ENCODE results near the gene GALNT15.

The GALNT15 gene

GRCh38 chr3:16236856-16237393, 62.4 kb downstream of the GALNT15 start:
- Histone ChIP-seq H3K23ac (ENCODE audit: low read length) (no peak overlapping the region), H3K4ac (ENCODE audit: low read depth, low read length) (no peak overlapping the region), H3K4me2 (ENCODE audit: low read length) (no peak overlapping the region), H2AK5ac (ENCODE audit: low read length) (no peak overlapping the region), H3K9me3 (ENCODE audit: insufficient read depth, low read depth, low read length) (no peaks in the 10 kb centered on the region), H3K4me3 (ENCODE audit: low read depth, low read length) (no peak overlapping the region), H3K9ac (ENCODE audit: low read length) (no peak overlapping the region), H3K4me1 (ENCODE audit: control insufficient read depth in 1 of 2, insufficient read depth in 2 of 2, low read length in 2 of 2) (no peaks in the 10 kb centered on the region), H3K14ac (ENCODE audit: low read length) (no peak overlapping the region), H3K27ac (ENCODE audit: low read depth, low read length) (no peak overlapping the region), H4K8ac (ENCODE audit: low read depth, low read length) (no peak overlapping the region), H2AFZ (ENCODE audit: insufficient read depth, low read length, poor library complexity) (no peak overlapping the region), H3K79me2 (ENCODE audit: control insufficient read depth, insufficient read depth, low read length, poor library complexity) (no peaks in the 10 kb centered on the region), H4K91ac (ENCODE audit: low read depth, low read length) (no peak overlapping the region), H3K18ac (ENCODE audit: low read length) (no peak overlapping the region), H2BK12ac (ENCODE audit: low read length) (no peak overlapping the region), H2BK5ac (ENCODE audit: low read depth, low read length, poor library complexity) (no peak overlapping the region), H3K79me1 (ENCODE audit: low read length) (no peaks in the 10 kb centered on the region), H4K12ac (ENCODE audit: low read depth, low read length) (no peak overlapping the region), H3K36me3 (ENCODE audit: control insufficient read depth in 1 of 2, insufficient read depth in 2 of 2, low read length in 2 of 2) (no peaks in the 10 kb centered on the region), H2BK120ac (ENCODE audit: insufficient read depth, low read length, poor library complexity) (no peak overlapping the region), H3K27me3 (ENCODE audit: insufficient read depth, low read length) (no peaks in the 10 kb centered on the region)
- no CpG with 5 or more reads among the region's 3 CpGs for WGBS (ENCODE audit: extremely low coverage, insufficient coverage, insufficient read length)
- no peak for DNase-seq

- no CpG with 5 or more reads among the region's 3 CpGs for WGBS (ENCODE audit: extremely low coverage, insufficient coverage, insufficient read length)
- Histone ChIP-seq H3K4me3 (ENCODE audit: low read depth, low read length) (no peak overlapping the region), H3K9ac (ENCODE audit: low read length) (no peak overlapping the region), H2BK5ac (ENCODE audit: low read depth, low read length, poor library complexity) (no peak overlapping the region), H2BK12ac (ENCODE audit: low read length) (no peak overlapping the region), H3K4me2 (ENCODE audit: low read length) (no peak overlapping the region), H3K4ac (ENCODE audit: low read depth, low read length) (no peak overlapping the region), H4K91ac (ENCODE audit: low read depth, low read length) (no peak overlapping the region), H3K79me2 (ENCODE audit: control insufficient read depth, insufficient read depth, low read length, poor library complexity) (no peaks in the 10 kb centered on the region), H2AFZ (ENCODE audit: insufficient read depth, low read length, poor library complexity) (no peak overlapping the region), H3K18ac (ENCODE audit: low read length) (no peak overlapping the region), H3K14ac (ENCODE audit: low read length) (no peak overlapping the region), H2BK120ac (ENCODE audit: insufficient read depth, low read length, poor library complexity) (no peak overlapping the region), H3K23ac (ENCODE audit: low read length) (no peak overlapping the region), H3K36me3 (ENCODE audit: control insufficient read depth in 1 of 2, insufficient read depth in 2 of 2, low read length in 2 of 2) (no peaks in the 10 kb centered on the region), H4K8ac (ENCODE audit: low read depth, low read length) (no peak overlapping the region), H3K27ac (ENCODE audit: low read depth, low read length) (no peak overlapping the region), H4K12ac (ENCODE audit: low read depth, low read length) (no peak overlapping the region), H3K79me1 (ENCODE audit: low read length) (no peaks in the 10 kb centered on the region), H2AK5ac (ENCODE audit: low read length) (no peak overlapping the region), H3K9me3 (ENCODE audit: insufficient read depth, low read depth, low read length) (no peaks in the 10 kb centered on the region), H3K4me1 (ENCODE audit: control insufficient read depth in 1 of 2, insufficient read depth in 2 of 2, low read length in 2 of 2) (no peaks in the 10 kb centered on the region), H3K27me3 (ENCODE audit: insufficient read depth, low read length) (no peaks in the 10 kb centered on the region)
- DNase-seq: no peak
These were observed 64.7 kb downstream of the GALNT15 start for GRCh38 chr3:16239086-16239770.

GRCh38 chr3:16239780-16240179, 65.3 kb downstream of the GALNT15 start:
- no peak overlapping the region for H2BK12ac ChIP-seq (ENCODE audit: low read length)
- WGBS (ENCODE audit: extremely low coverage, insufficient coverage, insufficient read length): no CpG with 5 or more reads among the region's 4 CpGs

GRCh38 chr3:16240229-16241023, 65.9 kb downstream of the GALNT15 start:
- H3K18ac ChIP-seq (ENCODE audit: low read length): no peak overlapping the region
- H4K8ac ChIP-seq (ENCODE audit: low read depth, low read length): no peak overlapping the region
- H3K79me1 ChIP-seq (ENCODE audit: low read length): no peaks in the 10 kb centered on the region
- H3K79me2 ChIP-seq (ENCODE audit: control insufficient read depth, insufficient read depth, low read length, poor library complexity): no peaks in the 10 kb centered on the region
- H4K91ac ChIP-seq (ENCODE audit: low read depth, low read length): no peak overlapping the region
- H4K12ac ChIP-seq (ENCODE audit: low read depth, low read length): no peak overlapping the region
- no peaks in the 10 kb centered on the region for H3K36me3 ChIP-seq (ENCODE audit: control insufficient read depth in 1 of 2, insufficient read depth in 2 of 2, low read length in 2 of 2)
- no peak overlapping the region for H2BK5ac ChIP-seq (ENCODE audit: low read depth, low read length, poor library complexity)
- no peak overlapping the region for H3K9ac ChIP-seq (ENCODE audit: low read length)
- H2AK5ac ChIP-seq (ENCODE audit: low read length): no peak overlapping the region
- no peak overlapping the region for H3K14ac ChIP-seq (ENCODE audit: low read length)
- H3K4ac ChIP-seq (ENCODE audit: low read depth, low read length): no peak overlapping the region
- WGBS (ENCODE audit: extremely low coverage, insufficient coverage, insufficient read length): no CpG with 5 or more reads among the region's 6 CpGs
- peak; percentile 5 to 47 for DNase-seq
- H2BK120ac ChIP-seq (ENCODE audit: insufficient read depth, low read length, poor library complexity): no peak overlapping the region
- no peaks in the 10 kb centered on the region for H3K4me1 ChIP-seq (ENCODE audit: control insufficient read depth in 1 of 2, insufficient read depth in 2 of 2, low read length in 2 of 2)
- H2AFZ ChIP-seq (ENCODE audit: insufficient read depth, low read length, poor library complexity): no peak overlapping the region
- H3K9me3 ChIP-seq (ENCODE audit: insufficient read depth, low read depth, low read length): no peaks in the 10 kb centered on the region
- no peak overlapping the region for H3K23ac ChIP-seq (ENCODE audit: low read length)
- H3K4me3 ChIP-seq (ENCODE audit: low read depth, low read length): no peak overlapping the region
- H3K4me2 ChIP-seq (ENCODE audit: low read length): no peak overlapping the region
- no peak overlapping the region for H2BK12ac ChIP-seq (ENCODE audit: low read length)
- no peak overlapping the region for H3K27ac ChIP-seq (ENCODE audit: low read depth, low read length)
- no peaks in the 10 kb centered on the region for H3K27me3 ChIP-seq (ENCODE audit: insufficient read depth, low read length)

More at GRCh38 chr3:16239780-16240179, 65.3 kb downstream of the GALNT15 start:
- H3K9ac ChIP-seq (ENCODE audit: low read length): no peak overlapping the region
- DNase-seq: no peak
- H3K79me2 ChIP-seq (ENCODE audit: control insufficient read depth, insufficient read depth, low read length, poor library complexity): no peaks in the 10 kb centered on the region
- H2BK120ac ChIP-seq (ENCODE audit: insufficient read depth, low read length, poor library complexity): no peak overlapping the region
- no peak overlapping the region for H3K14ac ChIP-seq (ENCODE audit: low read length)
- no peak overlapping the region for H2AK5ac ChIP-seq (ENCODE audit: low read length)
- H3K36me3 ChIP-seq (ENCODE audit: control insufficient read depth in 1 of 2, insufficient read depth in 2 of 2, low read length in 2 of 2): no peaks in the 10 kb centered on the region
- H4K91ac ChIP-seq (ENCODE audit: low read depth, low read length): no peak overlapping the region
- no peak overlapping the region for H3K4me3 ChIP-seq (ENCODE audit: low read depth, low read length)
- no peaks in the 10 kb centered on the region for H3K4me1 ChIP-seq (ENCODE audit: control insufficient read depth in 1 of 2, insufficient read depth in 2 of 2, low read length in 2 of 2)
- no peak overlapping the region for H3K27ac ChIP-seq (ENCODE audit: low read depth, low read length)
- no peaks in the 10 kb centered on the region for H3K9me3 ChIP-seq (ENCODE audit: insufficient read depth, low read depth, low read length)
- no peak overlapping the region for H3K4ac ChIP-seq (ENCODE audit: low read depth, low read length)
- no peak overlapping the region for H4K8ac ChIP-seq (ENCODE audit: low read depth, low read length)
- no peak overlapping the region for H3K18ac ChIP-seq (ENCODE audit: low read length)
- no peaks in the 10 kb centered on the region for H3K79me1 ChIP-seq (ENCODE audit: low read length)
- no peak overlapping the region for H3K23ac ChIP-seq (ENCODE audit: low read length)
- H2BK5ac ChIP-seq (ENCODE audit: low read depth, low read length, poor library complexity): no peak overlapping the region
- no peaks in the 10 kb centered on the region for H3K27me3 ChIP-seq (ENCODE audit: insufficient read depth, low read length)
- H2AFZ ChIP-seq (ENCODE audit: insufficient read depth, low read length, poor library complexity): no peak overlapping the region
- H3K4me2 ChIP-seq (ENCODE audit: low read length): no peak overlapping the region
- H4K12ac ChIP-seq (ENCODE audit: low read depth, low read length): no peak overlapping the region

Measured in trophoblast cell (in vitro differentiated cells and primary cell).